T-helper 9 cell (primary cell): Measurements from ENCODE around the gene STIM2.
A peak's percentile ranks its signal among the peaks of the same experiment; 100 is the strongest.
"Not testable (repeated sequence)": the region's sequence is repeated elsewhere in the genome, so short reads cannot be mapped to it uniquely, and the experiment has no call there.

Experiments
- DNase-seq: peaks from one replicate; pipeline ENCODE4 v3.0.0-alpha.2; 2020

Gene STIM2

DNA sequence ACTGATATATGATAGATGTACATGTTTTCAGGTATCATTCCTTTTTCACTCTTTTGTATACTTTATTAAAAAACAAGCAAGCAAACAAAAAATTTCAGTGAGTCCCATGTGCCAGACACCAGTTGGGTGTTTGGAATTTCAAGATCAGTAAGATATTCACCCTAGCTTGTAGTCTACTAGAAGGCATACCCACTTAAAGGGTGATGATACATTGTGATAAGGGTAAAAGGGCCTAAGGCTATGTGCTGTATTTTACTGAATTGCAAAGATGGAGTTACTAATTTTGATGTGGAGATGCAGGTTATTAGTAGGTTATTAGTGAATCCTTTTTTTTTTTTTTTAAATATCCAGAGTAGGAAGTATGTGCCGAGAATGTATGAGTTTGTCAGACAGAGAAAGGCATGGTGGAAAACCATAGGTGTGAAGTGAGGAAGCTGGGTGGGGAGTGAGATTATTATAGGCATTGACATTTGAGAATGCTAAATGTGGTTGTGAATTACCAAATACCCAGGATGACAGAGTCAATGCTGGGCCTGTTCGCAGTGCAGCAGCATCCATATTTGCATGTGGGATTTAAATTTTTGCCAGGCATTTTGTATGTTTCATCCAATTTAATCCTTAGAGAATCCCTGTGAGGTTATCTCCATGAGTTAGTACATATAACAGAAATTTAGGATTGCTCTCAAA is 10.1 kb downstream of the STIM2 start:
- no peak for DNase-seq

DNA sequence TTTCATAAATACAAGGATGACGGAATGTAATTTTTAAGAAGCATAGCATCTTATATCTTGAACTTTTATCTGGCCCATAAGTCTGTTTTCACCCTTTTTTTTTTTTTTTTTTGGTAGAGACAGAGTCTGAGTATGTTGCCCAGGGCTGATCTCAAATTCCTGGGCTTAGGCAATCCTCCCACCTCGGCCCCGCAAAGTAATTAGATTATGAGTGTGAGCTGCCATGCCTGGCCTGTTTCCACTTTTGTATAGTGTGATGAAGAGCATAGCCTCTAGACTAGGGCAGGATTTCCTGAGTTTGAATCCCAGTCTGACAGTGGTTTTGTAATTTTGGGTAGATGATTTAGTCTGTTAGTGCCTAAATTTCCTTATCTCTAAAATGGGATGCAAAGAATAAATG is 11.0 kb downstream of the STIM2 start:
- DNase-seq: no peak

DNA sequence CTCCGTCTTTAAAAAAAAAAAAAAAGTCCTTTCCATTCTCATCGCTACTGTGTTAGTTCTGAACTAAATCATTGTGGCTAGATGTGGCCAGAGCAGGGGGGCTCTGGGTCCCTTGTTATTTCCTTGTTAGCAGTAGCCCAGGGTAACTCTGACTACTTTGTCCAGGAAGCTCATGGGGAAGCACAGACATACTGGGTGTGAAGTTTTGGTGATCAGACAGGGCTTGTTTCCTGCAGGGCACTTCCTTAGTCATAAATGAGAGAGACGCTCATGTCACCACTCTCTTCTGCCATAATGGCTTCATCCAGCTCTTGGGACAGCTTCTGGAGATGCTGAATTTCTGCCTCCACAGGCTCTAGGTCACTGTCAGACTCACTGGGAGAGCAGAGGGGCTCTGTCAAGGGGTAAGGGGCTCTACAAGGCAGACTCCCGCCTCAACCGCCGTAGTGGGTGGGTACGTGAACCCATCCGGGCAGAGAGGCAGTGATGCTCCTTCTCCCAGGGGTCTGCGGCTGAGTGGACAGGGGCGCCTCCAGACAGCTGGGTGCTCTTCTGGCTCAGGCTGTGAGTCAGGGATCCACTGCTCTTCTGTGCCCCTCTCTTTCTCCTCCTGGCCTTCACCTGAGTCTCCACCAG is 12.9 kb downstream of the STIM2 start:
- DNase-seq: peak; percentile 43

DNA sequence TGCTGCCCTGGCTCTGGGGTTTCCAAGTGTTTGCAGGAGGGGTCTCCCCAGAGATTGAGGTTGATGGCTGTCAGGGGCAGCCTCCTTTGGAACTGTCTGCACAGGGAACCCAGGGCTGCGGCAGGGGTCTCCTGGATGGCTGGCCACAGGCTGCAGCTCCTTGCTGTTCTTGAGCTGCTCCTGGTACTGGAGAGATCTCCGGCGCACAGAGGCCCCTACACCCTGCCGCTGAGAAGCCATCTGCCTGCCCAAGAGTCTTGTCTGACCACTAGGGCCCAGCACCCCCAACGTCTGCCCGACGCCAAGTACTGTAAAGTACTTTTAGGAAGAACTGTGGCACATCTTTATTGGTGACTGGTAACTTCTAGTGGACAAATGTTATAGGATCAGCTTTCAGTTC is 13.5 kb downstream of the STIM2 start:
- no peak for DNase-seq

DNA sequence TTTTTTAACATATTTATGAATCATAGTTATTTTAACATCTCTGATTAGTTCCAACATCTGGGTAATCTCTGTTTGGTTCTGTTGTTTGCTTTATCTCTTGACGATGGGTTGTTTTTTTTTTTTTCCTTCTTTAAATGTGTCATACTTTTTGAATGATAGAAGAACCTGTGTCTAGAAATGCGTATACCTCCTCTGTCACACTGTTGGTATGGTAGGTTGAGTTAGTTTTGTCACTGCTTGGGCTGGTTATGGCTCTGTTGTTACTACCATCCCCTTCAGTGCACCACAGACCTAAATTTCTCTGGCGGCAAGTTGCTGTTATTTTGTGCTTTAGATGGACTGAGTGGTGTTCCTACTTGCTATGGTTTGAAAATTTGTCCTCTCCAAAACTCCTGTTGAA is 16.8 kb downstream of the STIM2 start:
- no peak for DNase-seq

DNA sequence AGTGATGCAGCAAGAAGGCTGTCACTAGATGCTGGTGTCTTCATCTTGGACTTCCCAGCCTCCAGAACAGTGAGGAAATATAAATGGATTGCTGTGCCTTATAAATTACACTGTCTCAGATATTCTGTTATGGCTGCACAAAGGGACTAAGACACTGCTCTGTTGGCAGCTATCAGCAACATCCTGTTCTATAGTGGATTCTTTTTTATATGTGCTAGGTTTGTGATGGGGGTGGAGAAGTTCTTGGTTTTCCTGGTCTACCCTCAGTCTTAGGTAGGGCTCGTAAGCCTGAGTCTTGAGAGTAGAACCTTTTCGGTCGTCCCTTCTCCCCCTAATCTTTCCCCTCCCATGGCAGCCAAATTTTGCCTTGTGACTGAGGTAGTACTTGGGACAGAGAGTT is 17.3 kb downstream of the STIM2 start:
- DNase-seq: no peak

DNA sequence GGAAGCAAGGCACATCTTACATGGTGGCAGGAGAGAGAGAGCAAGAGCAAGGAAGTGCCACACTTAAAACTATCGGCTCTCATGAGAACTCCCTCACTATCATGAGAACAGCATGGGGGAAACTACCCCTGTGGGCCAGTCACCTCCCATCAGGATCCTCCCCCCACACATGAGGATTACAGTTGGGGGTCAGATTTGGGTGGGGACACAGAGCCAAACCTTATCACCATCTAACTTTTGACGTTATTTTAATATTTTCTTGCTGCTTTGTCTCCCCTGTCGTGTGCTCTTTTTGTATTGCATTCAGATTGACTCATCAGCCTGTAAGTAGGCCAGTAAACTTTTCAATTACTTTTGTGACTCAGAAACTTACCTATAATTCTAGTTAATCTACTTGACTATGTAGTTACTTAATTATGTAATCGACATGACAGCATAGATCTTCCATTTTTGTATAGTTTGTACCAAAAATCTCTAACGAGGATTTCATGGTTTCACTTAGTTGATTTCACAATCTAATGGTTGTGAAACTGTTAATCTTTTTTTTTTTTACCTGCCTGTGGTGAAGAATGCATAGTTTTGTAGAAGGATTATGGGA is 18.3 kb downstream of the STIM2 start:
- no peak for DNase-seq

DNA sequence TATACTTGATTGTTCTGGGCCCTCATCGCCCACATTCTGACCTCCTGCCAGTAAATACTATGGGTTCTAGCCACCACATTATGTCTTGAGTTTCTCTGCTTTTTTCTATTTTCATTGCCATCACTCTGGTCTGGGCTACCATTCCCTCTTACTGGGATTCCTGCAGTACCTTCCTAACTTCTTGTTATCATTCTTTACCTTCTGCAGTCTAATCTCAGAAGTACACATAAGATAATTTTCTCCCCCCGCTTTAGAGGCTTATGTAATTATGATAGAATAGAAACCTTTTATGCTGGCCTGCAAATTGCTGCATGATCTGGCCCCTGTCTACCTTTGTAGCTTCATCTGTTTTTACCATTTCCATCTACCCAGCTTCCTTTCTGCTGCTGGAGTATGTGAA is 19.2 kb downstream of the STIM2 start:
- DNase-seq: no peak

DNA sequence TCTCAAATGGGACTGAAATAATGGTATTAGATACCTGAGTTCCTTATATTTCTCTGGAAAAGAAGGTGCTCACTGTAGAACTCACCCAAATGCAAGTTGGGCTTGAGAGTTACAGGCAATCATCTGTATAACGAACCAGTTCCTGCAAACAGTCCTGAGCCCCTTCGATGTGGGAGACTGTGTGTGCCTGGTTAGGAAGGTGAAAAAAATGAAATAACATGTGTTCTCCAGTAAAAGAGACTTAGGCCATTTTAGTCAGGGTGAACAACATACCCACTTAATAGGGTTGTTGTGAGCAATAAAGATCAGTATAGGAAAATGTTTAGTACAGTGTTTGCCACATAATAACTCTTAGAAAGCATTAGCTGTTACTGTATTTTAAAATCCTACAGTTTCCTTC is 23.4 kb downstream of the STIM2 start:
- no peak for DNase-seq

DNA sequence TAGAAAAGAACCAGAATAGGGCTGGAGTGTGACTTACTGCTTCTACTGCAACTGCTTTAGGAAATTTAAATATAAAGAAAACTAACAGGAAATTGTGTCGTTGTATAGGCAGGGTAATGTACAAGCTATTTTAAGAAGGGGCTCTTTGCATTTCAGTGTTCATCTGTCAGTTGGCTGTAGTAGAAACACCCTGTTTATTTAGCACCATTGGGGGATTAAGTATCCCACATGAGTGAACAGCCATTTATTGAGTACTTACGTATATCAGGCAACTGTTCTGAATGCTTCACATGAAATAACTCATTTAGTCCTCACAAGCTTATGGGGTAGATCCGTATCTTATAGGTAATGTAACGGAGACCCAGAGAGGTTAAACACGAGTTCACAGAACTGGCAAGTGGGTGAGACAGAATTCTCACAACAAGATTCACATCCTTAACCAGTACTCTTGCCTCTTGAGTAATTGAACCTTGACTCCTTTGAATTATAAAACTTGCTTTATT is 23.9 kb downstream of the STIM2 start:
- no peak for DNase-seq

DNA sequence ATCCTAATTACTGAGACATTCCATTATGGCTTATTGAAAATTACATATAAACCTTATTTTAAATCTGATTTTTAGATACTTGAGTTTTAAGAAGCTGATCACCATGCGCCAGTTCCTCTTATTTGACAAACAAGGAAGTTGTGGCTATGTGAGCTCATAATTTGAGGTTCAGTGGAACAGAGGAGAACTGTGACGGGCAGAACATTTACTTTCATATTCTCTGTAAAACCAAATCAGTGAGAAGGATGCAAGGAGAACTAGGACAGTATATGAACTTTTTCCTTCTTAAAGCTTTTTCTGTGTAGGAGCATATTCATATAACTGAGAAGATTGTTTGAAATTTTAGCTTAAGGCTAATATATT is 25.3 kb downstream of the STIM2 start:
- no peak for DNase-seq

DNA sequence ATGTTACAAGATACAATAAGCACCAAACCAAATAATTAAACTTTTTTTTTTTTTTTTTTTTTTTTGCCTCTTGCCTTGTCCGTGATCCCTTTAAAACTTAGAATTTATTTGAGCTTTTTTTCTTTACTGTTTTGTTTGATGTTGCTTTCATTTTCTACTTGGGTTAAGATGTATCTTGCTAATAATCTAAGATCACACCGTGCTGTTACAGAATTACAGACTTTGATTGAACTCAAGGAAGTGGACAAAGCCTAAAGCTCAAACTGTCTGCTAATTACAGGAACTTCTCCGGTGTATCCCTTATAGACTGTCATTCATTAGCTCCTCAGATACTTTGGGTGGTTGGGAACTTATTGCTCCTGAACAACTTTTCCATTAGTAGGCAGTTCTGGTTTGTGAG is 26.5 kb downstream of the STIM2 start:
- no peak for DNase-seq

DNA sequence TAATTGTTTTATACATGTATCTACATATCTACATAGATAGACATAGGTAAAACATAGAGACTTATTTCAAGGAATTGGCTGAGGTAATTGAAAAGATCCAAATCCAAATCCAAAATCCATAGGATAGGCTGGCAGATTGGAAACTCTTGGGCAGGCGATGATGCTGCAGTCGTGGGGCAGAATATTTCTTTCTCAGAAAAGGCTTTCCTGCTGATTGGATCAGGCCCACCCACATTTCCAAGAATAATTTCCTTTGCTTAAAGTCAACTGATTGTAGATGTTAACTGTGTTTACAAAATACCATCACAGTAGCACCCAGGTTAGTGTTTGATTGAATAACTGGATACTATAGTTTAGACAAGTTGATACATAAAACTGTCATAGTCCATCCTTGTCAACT is 27.2 kb downstream of the STIM2 start:
- DNase-seq: no peak

DNA sequence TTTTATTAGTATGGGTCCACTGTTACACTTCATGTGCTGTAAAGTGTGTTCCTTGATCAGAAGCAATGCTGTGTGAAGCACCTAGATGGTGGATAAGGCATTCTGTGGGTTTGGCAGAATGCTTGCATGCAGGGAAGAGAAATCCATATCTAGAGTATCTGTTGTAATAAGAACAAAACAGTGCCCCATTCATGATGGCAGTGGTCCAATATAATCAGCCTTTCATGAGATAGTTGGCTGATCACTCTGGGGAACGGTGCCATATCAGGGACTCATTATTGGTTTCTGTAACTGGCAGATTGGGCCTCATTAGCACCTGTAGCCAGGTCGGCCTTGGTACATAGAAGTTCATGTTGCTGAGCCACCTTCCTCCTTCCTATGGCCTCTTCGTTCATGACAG is 28.7 kb downstream of the STIM2 start:
- DNase-seq: no peak

DNA sequence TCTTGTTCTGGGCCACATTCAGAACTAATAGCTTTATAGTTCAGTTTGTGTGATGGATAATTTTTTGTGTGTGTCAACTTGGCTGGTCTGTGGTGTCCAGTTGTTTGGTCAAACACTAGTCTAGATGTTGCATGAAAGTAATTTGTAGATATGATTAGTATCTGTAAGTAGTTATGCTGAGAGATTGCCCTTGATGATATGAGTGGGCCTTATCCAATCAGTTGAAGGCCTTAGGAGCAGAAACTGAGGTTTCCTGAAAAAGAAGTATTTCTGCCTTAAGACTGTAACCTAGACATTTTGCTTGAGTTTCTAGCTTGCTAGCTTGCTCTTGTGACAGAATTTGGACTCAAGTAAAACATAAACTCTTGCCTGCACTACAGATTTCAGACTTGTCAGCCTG is 30.4 kb downstream of the STIM2 start:
- DNase-seq: no peak

DNA sequence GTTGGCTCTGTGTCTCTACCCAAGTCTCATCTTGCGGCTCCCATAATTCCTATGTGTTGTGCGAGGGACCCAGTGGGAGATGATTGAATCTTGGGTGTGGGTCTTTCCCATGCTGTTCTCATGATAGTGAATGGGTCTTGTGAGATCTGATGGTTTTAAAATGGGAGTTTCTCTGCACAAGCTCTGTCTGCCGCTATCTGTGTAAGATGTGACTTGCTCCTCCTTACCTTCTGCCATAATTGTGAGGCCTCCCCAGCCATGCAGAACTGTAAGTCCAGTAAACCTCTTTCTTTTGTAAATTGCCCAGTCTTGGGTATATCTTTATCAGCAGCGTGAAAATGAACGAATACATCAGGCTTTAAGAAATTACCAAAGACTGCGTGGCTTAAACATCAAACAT is 31.2 kb downstream of the STIM2 start:
- no peak for DNase-seq

DNA sequence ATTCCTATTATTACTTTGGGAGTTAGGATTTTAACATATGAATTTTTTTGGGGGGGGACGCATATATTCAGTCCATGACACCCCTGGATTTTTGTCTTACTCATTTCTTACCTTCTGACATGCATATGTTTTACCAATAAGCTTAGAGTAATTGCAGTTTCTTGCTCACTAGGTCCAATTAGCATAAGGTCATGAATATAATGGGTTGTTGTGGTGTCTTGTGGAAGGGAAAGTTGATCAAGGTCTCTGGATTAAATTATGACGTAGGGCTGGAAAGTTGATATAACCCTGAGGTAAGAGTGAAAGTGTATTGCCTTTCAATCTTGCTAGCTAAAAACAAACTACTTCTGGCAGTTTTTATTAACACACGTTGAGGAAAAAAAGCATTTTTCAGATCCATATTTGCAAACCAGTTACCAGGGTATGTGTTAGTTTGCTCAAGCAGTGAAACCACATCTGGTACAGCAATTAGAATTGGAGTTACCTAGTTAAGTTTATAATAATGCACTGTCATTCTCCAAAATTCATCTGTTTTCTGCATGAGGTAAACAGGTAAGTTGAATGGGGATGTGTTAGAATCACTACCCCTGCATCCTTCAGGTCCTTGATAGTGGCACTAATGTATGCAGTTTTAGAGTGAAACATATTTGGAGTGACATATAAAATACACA is 32.0 kb downstream of the STIM2 start:
- DNase-seq: no peak

DNA sequence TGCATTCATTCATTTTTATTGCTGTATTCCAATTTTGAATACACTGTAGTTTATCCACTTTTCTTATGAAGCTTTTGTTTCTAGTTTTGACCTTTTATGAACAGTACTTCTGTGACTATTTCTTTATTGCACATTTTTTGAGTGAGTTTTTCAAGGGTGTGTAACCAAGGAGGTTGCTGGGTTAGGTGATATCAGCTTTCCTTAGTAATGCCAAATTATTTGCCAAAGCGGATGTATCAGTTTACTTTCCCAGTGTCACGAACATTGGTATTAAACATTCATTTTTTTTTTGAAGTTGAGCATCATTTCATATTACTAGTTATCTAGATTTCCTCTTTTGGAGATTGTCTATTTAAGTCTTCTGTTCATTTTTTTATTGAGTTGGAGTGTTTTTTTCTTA is 32.9 kb downstream of the STIM2 start:
- DNase-seq: no peak

DNA sequence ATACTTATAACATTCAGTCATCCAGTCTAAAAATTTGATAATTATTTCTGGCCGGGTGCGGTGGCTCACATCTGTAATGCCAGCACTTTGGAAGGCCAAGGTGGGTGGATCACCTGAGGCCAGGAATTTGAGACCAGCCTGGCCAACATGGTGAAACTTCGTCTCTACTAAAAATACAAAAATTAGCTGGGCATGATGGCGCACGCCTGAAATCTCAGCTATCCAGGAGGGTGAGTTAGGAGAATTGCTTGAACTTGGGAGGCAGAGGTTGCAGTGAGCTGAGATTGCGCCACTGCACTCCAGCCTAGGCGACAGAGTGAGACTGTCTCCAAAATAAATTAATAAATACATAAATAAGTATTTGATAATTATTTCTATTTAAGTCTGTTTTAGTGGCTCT is 34.2 kb downstream of the STIM2 start:
- not testable (repeated sequence) for DNase-seq

DNA sequence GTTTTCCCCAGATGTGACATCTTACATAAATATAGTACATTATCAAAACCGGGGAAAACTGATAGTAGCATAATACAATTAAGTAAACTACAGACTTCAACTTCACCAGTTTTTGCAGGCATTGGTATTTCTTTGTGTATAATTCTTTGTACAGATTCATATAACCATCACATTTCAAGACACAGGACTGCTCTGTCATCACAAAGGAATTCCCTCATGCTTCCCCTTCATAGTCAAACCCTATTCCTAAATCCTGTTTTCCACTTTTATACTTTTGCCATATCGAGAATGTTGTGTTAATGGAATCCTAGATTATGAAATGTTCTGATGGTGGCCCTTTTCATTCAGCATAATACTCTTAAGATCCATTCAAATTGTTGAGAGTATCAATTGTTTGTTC is 36.0 kb downstream of the STIM2 start:
- no peak for DNase-seq

DNA sequence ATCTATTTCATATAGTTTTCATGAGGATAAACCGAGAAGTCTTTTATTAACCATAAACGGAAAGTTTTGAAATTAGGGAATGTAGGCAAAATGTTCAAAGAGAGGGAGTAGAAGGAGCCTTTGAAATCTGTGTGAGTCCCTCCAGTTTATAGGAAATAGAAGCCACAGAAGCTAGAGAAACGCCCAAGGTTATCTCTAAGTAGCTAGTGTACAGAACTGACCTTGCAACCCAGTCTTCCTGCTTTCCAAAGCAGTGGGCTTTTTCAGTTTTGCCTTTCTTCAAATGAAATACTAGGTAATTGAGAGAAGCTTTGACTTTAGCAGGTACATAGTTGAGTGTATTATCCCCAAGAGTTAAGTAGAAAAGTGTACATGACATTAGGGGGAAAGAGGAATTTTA is 39.4 kb downstream of the STIM2 start:
- DNase-seq: no peak

DNA sequence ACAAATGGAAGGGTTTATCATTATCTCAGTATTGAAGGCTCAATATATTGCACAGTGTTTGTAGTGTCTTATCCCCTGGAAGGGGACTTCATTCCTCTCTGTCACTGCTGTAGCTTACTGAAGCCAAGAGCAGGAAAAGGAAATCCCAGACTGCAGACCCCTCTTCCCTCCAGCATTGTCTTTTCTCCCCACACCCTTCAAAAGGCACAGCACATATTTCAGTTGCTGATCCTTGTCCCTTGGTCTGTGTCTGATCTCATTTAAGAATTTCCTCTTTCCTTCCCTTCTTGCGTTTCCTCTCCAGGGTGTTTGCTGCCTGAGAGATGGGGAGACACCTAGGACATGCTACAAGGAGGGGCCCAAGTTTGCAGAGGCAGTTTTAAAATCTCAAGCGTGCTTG is 40.1 kb downstream of the STIM2 start:
- DNase-seq: no peak

DNA sequence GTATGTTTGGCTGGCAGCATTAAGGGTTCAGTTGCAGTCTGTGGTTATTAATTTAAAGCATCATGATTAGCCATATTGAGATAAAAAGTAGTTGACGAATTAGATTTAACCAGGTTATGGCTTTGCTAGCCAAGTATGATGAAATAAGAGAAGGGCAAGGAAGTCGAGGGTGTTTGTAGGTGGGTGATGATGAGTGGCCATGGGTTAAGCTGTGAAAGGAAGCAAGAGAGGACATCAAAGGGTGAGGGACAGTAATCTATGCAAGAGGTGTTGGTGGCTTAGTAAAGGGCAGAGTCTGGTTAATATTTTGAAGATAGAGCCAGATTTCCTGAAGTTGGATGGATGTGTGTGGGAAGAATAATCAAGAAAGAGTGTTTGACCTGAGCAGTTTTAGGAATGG is 44.5 kb downstream of the STIM2 start:
- DNase-seq: no peak
